T1000 (cell line): ENCODE measurements around the gene LYRM4.
A peak's percentile ranks its signal among the peaks of the same experiment; 100 is the strongest.

Experiments
- DNase-seq: peaks from one replicate; lab custom pipeline; 2025; ENCODE audit warnings: mixed read lengths; lab: John Stamatoyannopoulos, UW

Gene LYRM4

GRCh38 chr6:5099537-5099936 lies 161.2 kb downstream of the LYRM4 start:
- no peak for DNase-seq

- DNase-seq = no peak
These were observed 162.1 kb downstream of the LYRM4 start for GRCh38 chr6:5098501-5099270.

DNA sequence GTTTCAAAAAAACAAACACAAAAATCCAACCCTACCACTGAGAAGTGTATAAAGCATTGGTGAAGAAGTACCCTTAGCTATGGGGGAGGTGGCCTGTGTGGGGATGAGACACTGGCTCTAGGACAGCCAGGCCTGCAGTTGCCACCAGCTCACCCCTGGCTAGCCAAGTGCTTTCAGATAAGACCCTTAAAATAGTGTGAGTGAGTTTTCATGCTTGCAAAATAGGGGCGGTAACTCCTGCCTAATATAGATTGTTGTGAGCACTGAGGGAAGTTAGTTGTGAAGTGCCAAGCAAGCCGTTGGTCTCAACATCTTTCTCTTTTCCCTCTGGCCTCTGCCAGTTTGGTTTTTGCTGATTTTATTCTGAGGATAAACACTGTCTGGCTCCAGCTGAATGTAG lies 164.3 kb downstream of the LYRM4 start:
- DNase-seq = no peak

DNA sequence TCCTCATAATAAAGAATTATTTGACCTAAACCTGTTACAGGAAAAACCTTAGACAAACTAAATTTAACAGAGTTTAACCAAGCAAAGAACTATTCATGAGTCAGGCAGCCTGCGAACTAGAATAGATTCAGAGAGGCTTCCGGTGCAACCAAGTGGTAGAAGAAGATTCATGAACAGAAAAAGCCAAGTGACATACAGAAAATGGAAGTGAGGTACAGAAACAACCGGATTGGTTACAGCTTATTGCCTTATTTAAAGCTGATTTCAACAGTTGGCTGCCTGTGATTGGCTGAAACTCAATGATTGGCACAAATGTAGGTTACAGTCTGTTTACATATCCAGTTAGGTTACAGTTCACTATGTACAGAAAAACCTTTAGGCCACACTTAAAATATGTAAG lies 165.5 kb downstream of the LYRM4 start:
- no peak for DNase-seq

GRCh38 chr6:5094327-5094726 lies 166.4 kb downstream of the LYRM4 start:
- DNase-seq = no peak

- no peak for DNase-seq
These were observed 167.3 kb downstream of the LYRM4 start for GRCh38 chr6:5093231-5094015.

GRCh38 chr6:5091210-5092069 lies 169.3 kb downstream of the LYRM4 start:
- DNase-seq = no peak

DNA sequence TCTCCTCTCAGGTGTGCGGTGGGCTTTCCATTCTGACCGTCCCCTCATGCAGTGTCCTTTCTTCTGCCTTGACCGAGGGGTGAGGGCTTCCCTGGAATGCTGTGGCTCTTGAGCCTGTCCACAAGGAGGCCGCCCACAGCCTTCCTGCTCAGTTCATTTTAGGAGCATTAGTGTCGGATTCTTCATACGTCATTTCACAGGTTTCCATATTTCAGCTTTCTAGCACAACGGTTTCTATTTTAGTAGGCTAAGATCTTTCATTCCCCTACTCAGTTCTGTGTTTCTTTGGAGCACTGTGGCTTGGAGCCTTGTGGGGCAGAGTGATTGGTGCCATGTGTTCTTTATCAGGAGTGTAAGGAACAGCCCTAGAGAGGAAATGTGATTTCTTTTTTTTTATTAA lies 170.1 kb downstream of the LYRM4 start:
- no peak for DNase-seq

GRCh38 chr6:5089481-5090438 lies 171.0 kb downstream of the LYRM4 start:
- DNase-seq = no peak

GRCh38 chr6:5088780-5089179 lies 172.0 kb downstream of the LYRM4 start:
- DNase-seq = no peak

- no peak for DNase-seq
These were observed 173.4 kb downstream of the LYRM4 start for GRCh38 chr6:5087389-5087788.

- DNase-seq = no peak
These were observed 174.4 kb downstream of the LYRM4 start for GRCh38 chr6:5086294-5086890.

DNA sequence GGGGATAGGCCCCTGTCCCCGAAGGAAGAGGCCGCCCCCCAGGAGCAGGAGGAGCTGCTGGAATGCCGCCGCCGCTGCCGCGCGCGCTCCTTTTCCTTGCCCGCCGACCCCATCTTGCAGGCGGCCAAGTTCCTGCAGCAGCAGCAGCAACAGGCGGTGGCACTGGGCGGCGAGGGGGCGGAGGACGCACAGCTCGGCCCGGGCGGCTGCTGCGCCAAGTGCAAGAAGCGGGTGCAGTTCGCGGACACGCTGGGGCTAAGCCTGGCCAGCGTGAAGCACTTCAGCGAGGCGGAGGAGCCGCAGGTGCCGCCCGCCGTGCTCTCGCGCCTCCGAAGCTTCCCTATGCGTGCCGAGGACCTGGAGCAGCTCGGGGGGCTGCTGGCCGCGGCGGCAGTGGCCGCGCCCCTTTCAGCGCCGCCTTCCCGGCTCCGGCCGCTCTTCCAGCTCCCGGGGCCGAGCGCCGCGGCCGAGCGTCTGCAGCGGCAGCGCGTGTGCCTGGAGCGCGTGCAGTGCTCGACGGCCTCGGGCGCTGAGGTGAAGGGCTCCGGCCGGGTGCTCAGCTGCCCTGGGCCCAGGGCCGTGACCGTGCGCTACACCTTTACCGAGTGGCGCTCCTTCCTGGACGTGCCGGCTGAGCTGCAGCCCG lies 175.0 kb downstream of the LYRM4 start:
- no peak for DNase-seq

DNA sequence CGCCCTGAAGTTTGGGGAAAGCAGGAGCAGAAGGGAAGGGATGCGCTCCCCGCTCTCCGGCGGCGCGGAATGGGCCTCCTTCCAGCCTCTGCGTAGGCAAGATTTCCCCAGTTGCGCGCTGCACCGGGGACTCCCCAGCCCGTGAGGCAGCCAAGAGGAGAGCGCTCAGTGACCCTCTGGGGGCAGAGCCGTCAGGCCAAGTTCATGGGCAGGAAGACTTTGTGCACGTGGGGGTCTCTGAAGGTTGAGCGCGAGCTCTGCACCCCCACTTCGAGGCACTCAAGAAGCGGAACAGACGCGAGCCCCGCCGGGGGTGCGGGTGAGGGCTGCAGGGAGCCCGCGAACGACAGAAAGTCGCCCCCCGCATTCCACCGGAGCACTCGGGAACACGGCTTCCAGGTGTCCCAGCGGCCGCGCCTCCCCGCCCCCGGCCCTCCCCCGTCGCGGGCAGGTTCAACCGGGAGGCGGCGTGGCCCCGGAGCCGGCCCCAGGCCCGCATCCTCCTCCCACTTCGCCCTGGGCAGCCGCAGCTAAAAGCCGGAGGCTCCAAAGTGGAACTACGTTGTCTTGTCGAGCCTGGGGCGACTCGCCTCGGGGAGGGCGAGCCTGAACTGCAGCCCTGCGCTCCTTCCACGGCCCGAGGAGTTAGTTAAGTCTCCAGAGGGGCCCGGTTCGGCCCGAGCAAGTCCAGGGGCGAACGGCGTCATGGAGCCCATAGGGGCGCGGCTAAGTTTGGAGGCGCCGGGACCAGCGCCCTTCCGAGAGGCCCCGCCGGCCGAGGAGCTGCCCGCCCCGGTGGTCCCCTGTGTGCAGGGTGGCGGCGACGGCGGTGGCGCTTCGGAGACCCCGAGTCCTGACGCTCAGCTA lies 175.7 kb downstream of the LYRM4 start, which contains the start of gene PPP1R3G:
Gene PPP1R3G, plus strand, starts transcription at position 561 of the 867 bp plus-strand sequence. Its CDS starts 145 bp downstream, at position 706.
- no peak for DNase-seq

DNA sequence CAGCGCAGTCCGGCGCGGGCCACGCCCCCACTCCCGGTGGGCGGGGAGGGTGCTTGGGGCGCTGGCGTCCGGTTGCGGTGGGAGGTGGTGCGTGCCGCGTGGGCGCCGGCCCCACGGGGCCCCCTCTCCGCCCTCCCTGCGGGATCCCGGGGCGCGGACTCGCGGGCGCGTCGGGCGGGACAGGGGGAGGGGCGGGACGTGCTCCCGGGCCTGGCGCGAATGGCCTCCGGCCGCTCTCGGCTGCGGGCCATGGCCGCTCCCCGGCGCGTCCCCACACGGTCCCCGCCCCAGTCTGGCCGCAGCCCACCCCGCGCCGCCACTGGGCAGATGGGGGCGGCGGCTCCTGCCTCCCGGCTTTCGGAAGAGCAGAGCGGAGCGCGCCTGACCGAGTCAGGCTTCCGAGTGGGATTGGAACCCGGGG lies 176.4 kb downstream of the LYRM4 start:
- no peak for DNase-seq

DNA sequence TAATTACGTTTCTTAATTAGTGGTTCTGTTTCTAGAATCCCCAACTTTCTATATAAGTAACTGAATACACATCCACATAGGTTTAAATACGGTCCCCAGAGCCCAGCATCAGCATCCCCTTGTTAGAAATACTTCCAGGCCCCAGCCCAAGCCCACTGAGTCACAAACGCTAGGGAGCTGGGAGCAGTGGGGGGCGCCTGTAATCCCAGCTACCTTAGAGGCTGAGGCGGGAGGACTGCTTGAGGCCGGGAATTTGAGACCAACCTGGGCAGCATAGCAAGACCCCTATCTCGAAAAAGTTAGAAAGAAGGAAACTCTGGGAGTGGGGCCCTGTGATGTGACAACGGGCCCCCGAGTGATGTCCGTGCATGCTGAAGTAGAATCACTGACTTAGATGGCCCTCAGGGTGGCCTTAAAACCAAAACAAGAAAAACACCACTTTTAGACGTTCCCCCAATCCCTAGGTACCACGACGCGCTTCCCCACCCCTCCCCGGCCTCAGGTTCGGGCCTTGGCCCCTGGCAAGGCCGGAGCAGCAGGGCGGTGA lies 176.9 kb downstream of the LYRM4 start:
- no peak for DNase-seq

GRCh38 chr6:5083307-5083583 lies 177.5 kb downstream of the LYRM4 start:
- no peak for DNase-seq

GRCh38 chr6:5082487-5083306 lies 178.1 kb downstream of the LYRM4 start:
- peak; percentile 79 for DNase-seq
